WTC11 (cell line): ENCODE results near the gene FIZ1.

ENCODE experiments used
- MAX ChIP-seq: sonication (generic); formaldehyde crosslinking; IDR thresholded peaks from 2 replicates; pipeline ENCODE4 v1.8.0; 2022; ENCODE audit warnings: mild to moderate bottlenecking, missing genetic modification reagents
- RELA ChIP-seq: sonication (generic); formaldehyde crosslinking; IDR thresholded peaks from 2 replicates; pipeline ENCODE4 v1.8.1; 2022; ENCODE audit warnings: missing genetic modification reagents, mild to moderate bottlenecking, borderline replicate concordance
- TEAD4 ChIP-seq: sonication (generic); formaldehyde crosslinking; IDR thresholded peaks from 2 replicates; pipeline ENCODE4 v1.8.0; 2022; ENCODE audit warnings: mild to moderate bottlenecking, missing genetic modification reagents
- ZNF121 ChIP-seq: sonication (generic); formaldehyde crosslinking; IDR thresholded peaks from 2 replicates; pipeline ENCODE4 v1.8.0; 2023; ENCODE audit warnings: missing genetic modification reagents
- ZNF232 ChIP-seq: sonication (generic); formaldehyde crosslinking; IDR thresholded peaks from 2 replicates; pipeline ENCODE4 v1.8.0; 2022; ENCODE audit warnings: mild to moderate bottlenecking, missing genetic modification reagents
- TF ChIP-seq, protein P1 (sequence below): fragments of 200-600 bp; IDR thresholded peaks from 2 replicates; pipeline ENCODE4 v1.8.0; 2022; ENCODE audit warnings: antibody characterized with exemption

DNA sequence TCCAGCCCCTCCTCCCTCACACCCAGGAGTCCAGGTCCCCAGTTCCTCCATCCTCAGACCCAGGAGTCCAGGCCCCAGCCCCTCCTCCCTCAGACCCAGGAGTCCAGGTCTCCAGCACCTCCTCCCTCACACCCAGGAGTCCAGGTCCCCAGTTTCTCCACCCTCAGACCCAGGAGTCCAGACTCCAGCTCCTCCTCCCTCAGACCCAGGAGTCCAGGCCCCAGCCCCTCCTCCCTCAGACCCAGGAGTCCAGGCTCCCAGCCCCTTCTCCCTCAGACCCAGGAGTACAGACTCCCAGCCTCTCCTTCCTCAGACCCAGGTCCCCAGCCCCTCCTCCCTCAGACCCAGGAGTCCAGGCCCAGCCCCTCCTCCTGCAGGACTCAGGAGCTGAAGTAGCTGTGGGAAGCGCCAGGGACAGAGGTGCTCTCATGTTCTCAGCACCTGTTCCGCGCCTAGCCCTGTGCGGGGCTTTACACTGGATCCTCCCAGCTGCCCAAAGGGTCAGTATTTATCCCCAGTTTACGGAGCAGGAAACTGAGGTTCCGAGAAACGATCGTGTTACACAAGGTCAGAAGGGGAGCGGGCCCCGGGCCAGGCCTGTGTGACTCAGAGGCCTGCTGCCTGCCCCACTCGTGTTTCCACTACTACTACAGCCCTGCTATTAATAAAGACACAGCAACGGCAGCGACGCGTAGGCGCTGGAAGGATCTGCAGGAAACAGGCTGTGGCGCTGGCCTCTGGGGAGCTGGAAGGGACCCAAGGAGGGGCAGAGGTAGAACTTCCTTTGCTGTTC, 52.3 kb downstream of the FIZ1 start:
- TF ChIP-seq, protein P1, sequence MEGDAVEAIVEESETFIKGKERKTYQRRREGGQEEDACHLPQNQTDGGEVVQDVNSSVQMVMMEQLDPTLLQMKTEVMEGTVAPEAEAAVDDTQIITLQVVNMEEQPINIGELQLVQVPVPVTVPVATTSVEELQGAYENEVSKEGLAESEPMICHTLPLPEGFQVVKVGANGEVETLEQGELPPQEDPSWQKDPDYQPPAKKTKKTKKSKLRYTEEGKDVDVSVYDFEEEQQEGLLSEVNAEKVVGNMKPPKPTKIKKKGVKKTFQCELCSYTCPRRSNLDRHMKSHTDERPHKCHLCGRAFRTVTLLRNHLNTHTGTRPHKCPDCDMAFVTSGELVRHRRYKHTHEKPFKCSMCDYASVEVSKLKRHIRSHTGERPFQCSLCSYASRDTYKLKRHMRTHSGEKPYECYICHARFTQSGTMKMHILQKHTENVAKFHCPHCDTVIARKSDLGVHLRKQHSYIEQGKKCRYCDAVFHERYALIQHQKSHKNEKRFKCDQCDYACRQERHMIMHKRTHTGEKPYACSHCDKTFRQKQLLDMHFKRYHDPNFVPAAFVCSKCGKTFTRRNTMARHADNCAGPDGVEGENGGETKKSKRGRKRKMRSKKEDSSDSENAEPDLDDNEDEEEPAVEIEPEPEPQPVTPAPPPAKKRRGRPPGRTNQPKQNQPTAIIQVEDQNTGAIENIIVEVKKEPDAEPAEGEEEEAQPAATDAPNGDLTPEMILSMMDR: no peak
- TF ChIP-seq MAX (CRISPR knock-in tag): no peak
- TF ChIP-seq TEAD4 (CRISPR knock-in tag): no peak
- no peak for TF ChIP-seq RELA
- TF ChIP-seq ZNF232: no peak
- TF ChIP-seq ZNF121 (CRISPR knock-in tag): no peak
